Measurements from ENCODE around the gene VPS25. TPM values are rescaled to one million over a fixed set of nuclear protein-coding genes. Genes with fewer than 3 reads are reported as not detected.

The VPS25 gene
- total and polyA plus RNA-seq, 9 of the 15 experiments (the other 6 are each of a cell fraction or from before 2014, with no cell fraction given) = 123 to 352 (median 180) TPM

GRCh38 chr17:42779936-42780850, 6.9 kb downstream of the VPS25 start, which contains the start of gene WNK4 (continued):
- peak; percentile 88 for TF ChIP-seq STAT5A (IDR thresholded peaks at IDR 0.05; ENCODE audit: borderline replicate concordance, low read length)
- no peak for TF ChIP-seq BRCA1 (IDR thresholded peaks at IDR 0.05)
- no peak for TF ChIP-seq BRCA1 (CRISPR knock-in tag; IDR thresholded peaks at IDR 0.05)
- TF ChIP-seq, protein P1, sequence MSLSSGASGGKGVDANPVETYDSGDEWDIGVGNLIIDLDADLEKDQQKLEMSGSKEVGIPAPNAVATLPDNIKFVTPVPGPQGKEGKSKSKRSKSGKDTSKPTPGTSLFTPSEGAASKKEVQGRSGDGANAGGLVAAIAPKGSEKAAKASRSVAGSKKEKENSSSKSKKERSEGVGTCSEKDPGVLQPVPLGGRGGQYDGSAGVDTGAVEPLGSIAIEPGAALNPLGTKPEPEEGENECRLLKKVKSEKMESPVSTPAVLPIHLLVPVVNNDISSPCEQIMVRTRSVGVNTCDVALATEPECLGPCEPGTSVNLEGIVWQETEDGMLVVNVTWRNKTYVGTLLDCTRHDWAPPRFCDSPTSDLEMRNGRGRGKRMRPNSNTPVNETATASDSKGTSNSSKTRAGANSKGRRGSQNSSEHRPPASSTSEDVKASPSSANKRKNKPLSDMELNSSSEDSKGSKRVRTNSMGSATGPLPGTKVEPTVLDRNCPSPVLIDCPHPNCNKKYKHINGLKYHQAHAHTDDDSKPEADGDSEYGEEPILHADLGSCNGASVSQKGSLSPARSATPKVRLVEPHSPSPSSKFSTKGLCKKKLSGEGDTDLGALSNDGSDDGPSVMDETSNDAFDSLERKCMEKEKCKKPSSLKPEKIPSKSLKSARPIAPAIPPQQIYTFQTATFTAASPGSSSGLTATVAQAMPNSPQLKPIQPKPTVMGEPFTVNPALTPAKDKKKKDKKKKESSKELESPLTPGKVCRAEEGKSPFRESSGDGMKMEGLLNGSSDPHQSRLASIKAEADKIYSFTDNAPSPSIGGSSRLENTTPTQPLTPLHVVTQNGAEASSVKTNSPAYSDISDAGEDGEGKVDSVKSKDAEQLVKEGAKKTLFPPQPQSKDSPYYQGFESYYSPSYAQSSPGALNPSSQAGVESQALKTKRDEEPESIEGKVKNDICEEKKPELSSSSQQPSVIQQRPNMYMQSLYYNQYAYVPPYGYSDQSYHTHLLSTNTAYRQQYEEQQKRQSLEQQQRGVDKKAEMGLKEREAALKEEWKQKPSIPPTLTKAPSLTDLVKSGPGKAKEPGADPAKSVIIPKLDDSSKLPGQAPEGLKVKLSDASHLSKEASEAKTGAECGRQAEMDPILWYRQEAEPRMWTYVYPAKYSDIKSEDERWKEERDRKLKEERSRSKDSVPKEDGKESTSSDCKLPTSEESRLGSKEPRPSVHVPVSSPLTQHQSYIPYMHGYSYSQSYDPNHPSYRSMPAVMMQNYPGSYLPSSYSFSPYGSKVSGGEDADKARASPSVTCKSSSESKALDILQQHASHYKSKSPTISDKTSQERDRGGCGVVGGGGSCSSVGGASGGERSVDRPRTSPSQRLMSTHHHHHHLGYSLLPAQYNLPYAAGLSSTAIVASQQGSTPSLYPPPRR (CRISPR knock-in tag; IDR thresholded peaks at IDR 0.05; ENCODE audit: borderline replicate concordance) = no peak
- 0 out of 2 replicates have a peak, but pooled peaks have one; percentile 3 for TF ChIP-seq L3MBTL2 (IDR thresholded peaks at IDR 0.05)
- TF ChIP-seq SMARCA4 (IDR thresholded peaks at IDR 0.05) = peak; percentile 89
- peak; percentile 86 for TF ChIP-seq MTA2 (IDR thresholded peaks at IDR 0.05; ENCODE audit: low read depth)
- 0 out of 2 replicates have a peak, but pooled peaks have one; percentile 11 for TF ChIP-seq NCOA6 (IDR thresholded peaks at IDR 0.05)
- peak; percentile 9; the same call in 1 of the 2 replicates for TF ChIP-seq NFE2 (IDR thresholded peaks at IDR 0.05; ENCODE audit: low read depth)
- TF ChIP-seq NCOA1 (IDR thresholded peaks at IDR 0.05; ENCODE audit: low read depth) = peak; percentile 87; the same call in 1 of the 2 replicates
- peak; percentile 94 for TF ChIP-seq RNF2 (IDR thresholded peaks at IDR 0.05)
- TF ChIP-seq RHOXF2B (CRISPR knock-in tag; conservative IDR thresholded peaks at IDR 0.05) = no peak
- TF ChIP-seq KLF1 (tag; IDR thresholded peaks at IDR 0.05) = peak; percentile 74; the same call in 1 of the 2 replicates
- TF ChIP-seq ZNF324 (CRISPR knock-in tag; IDR thresholded peaks at IDR 0.05) = no peak
- TF ChIP-seq RB1 (IDR thresholded peaks at IDR 0.05; ENCODE audit: low read depth) = peak; percentile 50
- TF ChIP-seq NR2C1 (IDR thresholded peaks at IDR 0.05) = peak; percentile 47; the same call in 1 of the 2 replicates
- TF ChIP-seq NR2C1 (tag; IDR thresholded peaks at IDR 0.05) = no peak
- TF ChIP-seq PCBP1 (IDR thresholded peaks at IDR 0.05; ENCODE audit: low read depth, low read length, poor library complexity, severe bottlenecking) = no peak
- no peak for TF ChIP-seq ZNF174 (CRISPR knock-in tag; IDR thresholded peaks at IDR 0.05)
- no peak for TF ChIP-seq HNRNPL (IDR thresholded peaks at IDR 0.05; ENCODE audit: low read depth, low read length)
- TF ChIP-seq YY1 (IDR thresholded peaks at IDR 0.05; ENCODE audit: borderline replicate concordance in 1 of 3, control insufficient read depth in 1 of 3, extremely low read depth in 1 of 3, insufficient read depth in 3 of 3, insufficient read length in 1 of 3, insufficient replicate concordance in 2 of 3, low read depth in 1 of 3, low read length in 2 of 3) = peak in 1 of 3 experiments; percentile 45
- TF ChIP-seq MCM5 (IDR thresholded peaks at IDR 0.05; ENCODE audit: low read depth) = no peak
- TF ChIP-seq HIVEP1 (CRISPR knock-in tag; IDR thresholded peaks at IDR 0.05) = no peak
- peak; percentile 66 for TF ChIP-seq PHB2 (IDR thresholded peaks at IDR 0.05; ENCODE audit: low read depth)
- no peak for TF ChIP-seq GABPB1 (CRISPR knock-in tag; IDR thresholded peaks at IDR 0.05)
- peak in 1 of 2 experiments; percentile 30; a peak in 1 of 4 replicates for TF ChIP-seq RAD21 (CRISPR knock-in tag; conservative IDR thresholded peaks at IDR 0.05 in 1 of 2, IDR thresholded peaks at IDR 0.05 in 1 of 2)
- TF ChIP-seq POLR2A (conservative IDR thresholded peaks at IDR 0.05) = peak; percentile 81
